GM12873 (cell line): Measurements from ENCODE around the gene MGMT.

Source experiments
- CTCF ChIP-seq: IDR thresholded peaks from 2 replicates; pipeline ENCODE4 v1.5.1; 2012; ENCODE audit warnings: low read depth, mild to moderate bottlenecking, moderate library complexity, low read length, control low read depth; ENCODE audit not compliant: insufficient read depth; ENCODE audit errors: missing control alignments

MGMT gene

GRCh38 chr10:129433266-129433665 lies 33.8 kb upstream of the MGMT start:
- TF ChIP-seq CTCF = no peak

- TF ChIP-seq CTCF = no peak
Measured at GRCh38 chr10:129438024-129438423, 29.0 kb upstream of the MGMT start.

- TF ChIP-seq CTCF = no peak
Measured at GRCh38 chr10:129440247-129440646, 26.8 kb upstream of the MGMT start.

GRCh38 chr10:129440722-129441316 lies 26.2 kb upstream of the MGMT start:
- TF ChIP-seq CTCF = no peak

DNA sequence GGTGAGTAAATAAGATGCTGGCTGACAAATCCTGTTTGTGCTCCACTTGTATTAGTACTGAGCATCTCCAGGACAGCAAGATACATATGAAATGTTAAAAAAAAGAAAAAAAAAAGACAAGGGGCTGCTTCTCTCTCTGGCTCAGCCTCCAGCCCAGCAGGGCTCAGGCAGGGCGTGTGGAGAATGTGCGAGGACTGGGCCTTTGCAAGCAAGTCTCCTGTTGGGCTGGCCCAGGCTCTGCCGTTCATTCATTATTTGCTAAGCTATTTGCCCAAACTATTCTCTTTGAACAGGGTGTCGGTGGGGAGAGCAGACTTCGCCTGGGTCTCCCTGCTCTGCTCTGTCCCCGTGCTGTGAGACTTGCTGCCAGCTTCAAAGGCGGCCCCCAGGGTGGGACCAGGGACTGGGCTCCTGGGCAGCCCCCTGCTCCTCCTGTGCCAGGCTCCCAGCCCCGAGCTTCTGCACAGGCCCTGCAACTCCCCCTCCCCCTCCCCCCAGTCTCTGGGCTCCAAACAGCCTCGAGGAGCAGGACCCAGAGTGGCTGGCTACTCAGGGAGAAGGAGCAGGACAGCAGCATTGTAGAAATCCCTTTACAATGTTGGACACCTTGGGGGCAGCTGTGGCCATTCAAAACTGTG lies 25.6 kb upstream of the MGMT start:
- no peak for TF ChIP-seq CTCF

DNA sequence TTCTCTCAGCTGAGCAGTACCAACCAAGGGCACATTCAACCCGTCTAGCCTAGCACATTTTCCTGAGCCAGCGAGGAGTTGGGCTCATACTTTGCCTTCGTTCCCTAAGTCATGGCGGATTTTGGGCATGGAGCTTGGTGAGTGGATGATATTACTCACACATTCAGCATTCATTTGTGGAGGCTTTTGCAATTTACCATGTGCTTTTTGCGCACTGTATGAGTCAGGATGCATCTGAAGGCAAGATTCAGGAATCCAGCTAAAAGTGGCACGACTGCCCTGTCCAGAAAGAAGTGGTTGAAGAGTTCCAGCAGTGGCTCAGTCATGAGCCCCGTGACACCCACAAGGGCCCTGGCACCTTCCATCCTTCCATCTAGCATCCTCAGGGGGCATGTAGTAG lies 24.2 kb upstream of the MGMT start:
- no peak for TF ChIP-seq CTCF

GRCh38 chr10:129444359-129444758 lies 22.7 kb upstream of the MGMT start:
- TF ChIP-seq CTCF = no peak
